Measurements from ENCODE around the gene RAD51B. TPM values are rescaled to one million over a fixed set of nuclear protein-coding genes. Genes with fewer than 3 reads are reported as not detected.

Gene RAD51B
- total and polyA plus RNA-seq, 2 donors (not counting 1 experiment from before 2014, with no cell fraction given), result 4.6 to 16.3 TPM

DNA sequence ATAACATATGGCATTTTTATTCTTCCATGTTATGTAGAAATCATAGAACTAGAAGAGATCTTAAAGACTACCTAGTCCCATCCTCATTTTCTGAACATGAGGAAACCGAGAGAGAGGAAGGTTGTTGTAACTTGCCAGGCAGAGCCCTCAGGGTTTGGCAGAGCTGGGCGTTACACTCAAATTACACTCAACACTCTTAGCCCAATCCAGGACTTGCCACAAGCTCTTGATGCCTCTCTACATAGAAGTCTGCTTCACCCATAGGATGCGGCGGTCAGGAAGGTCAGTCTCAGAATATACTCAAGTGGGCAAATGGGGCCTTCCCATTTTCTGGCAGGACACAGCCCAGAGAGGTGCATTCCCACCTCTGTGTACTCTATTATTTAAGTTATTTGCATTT, 765.2 kb downstream of the RAD51B start:
- Histone ChIP-seq H3K27ac (ENCODE audit: insufficient read depth, low read length) (no peak overlapping the region), H4K20me1 (ENCODE audit: control insufficient read depth, extremely low read depth, insufficient read depth, low read length) (no peaks in the 10 kb centered on the region), H2AFZ (ENCODE audit: low read length) (no peak overlapping the region), H3K27me3 (ENCODE audit: control insufficient read depth, insufficient read depth, low read length) (no peaks in the 10 kb centered on the region), H3K4me2 (ENCODE audit: extremely low read depth, insufficient read depth, low read length) (no peak overlapping the region), H3K9ac (ENCODE audit: insufficient read depth, low read length) (no peak overlapping the region), H3K4me3 (replicated peaks in 1 of 4; ENCODE audit: control extremely low read depth in 1 of 4, insufficient read depth in 1 of 4, low read depth in 3 of 4, low read length in 4 of 4) (no peak overlapping the region), H3K9me3 (ENCODE audit: control insufficient read depth, insufficient read depth, low read depth, low read length) (no peaks in the 10 kb centered on the region), H3K4me1 (ENCODE audit: control insufficient read depth, extremely low read depth, insufficient read depth, low read length) (peaks cover 11% of the 10 kb centered on the region), H3K79me2 (ENCODE audit: control insufficient read depth, insufficient read depth, low read length) (no peaks in the 10 kb centered on the region), H3K36me3 (ENCODE audit: control insufficient read depth, insufficient read depth, low read length) (no peaks in the 10 kb centered on the region)
- TF ChIP-seq CTCF (conservative IDR thresholded peaks at IDR 0.05 in 1 of 2, IDR thresholded peaks at IDR 0.05 in 1 of 2; ENCODE audit: low read depth in 1 of 2, low read length in 2 of 2), result no peak
- TF ChIP-seq EZH2 (IDR thresholded peaks at IDR 0.05; ENCODE audit: low read length, missing control alignments), result no peak
- no peak for DNase-seq (ENCODE audit: low read depth in 2 of 2)

DNA sequence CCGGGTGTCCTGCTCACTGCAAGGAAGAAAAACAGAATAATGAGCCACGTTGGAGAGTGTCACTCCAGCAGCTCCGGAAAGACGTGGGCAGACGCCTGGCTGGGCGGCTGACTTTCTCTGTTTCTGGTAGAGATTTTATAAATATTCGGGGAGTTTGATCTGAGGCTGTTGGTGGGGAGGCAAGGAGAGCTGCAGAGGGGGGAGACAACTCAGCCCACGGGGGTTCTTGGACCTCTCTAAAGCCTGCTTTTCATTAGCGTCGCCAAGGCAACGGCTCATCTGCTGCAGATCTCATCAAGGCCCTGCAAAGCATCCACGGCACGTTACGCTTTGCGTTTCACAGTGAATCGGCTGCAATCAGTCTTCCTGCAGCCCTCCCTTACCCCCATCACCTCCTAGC, 766.1 kb downstream of the RAD51B start:
- no peaks in the 10 kb centered on the region for H3K9me3 ChIP-seq (ENCODE audit: control insufficient read depth, insufficient read depth, low read depth, low read length)
- no peak for TF ChIP-seq CTCF (conservative IDR thresholded peaks at IDR 0.05 in 1 of 2, IDR thresholded peaks at IDR 0.05 in 1 of 2; ENCODE audit: low read depth in 1 of 2, low read length in 2 of 2)
- no peak for TF ChIP-seq EZH2 (IDR thresholded peaks at IDR 0.05; ENCODE audit: low read length, missing control alignments)
- peak overlapping the region; percentile 40 for H3K4me2 ChIP-seq (ENCODE audit: extremely low read depth, insufficient read depth, low read length)
- peak in 1 of 2 donors; percentile 23 for DNase-seq (ENCODE audit: low read depth in 2 of 2)
- no peak overlapping the region for H3K27ac ChIP-seq (ENCODE audit: insufficient read depth, low read length)
- peak overlapping the region; percentile 22 for H2AFZ ChIP-seq (ENCODE audit: low read length)
- no peaks in the 10 kb centered on the region for H3K27me3 ChIP-seq (ENCODE audit: control insufficient read depth, insufficient read depth, low read length)
- H3K36me3 ChIP-seq (ENCODE audit: control insufficient read depth, insufficient read depth, low read length), result no peaks in the 10 kb centered on the region
- peaks cover 17% of the 10 kb centered on the region for H3K4me1 ChIP-seq (ENCODE audit: control insufficient read depth, extremely low read depth, insufficient read depth, low read length)
- no peak overlapping the region for H3K4me3 ChIP-seq (replicated peaks in 1 of 4; ENCODE audit: control extremely low read depth in 1 of 4, insufficient read depth in 1 of 4, low read depth in 3 of 4, low read length in 4 of 4)
- H3K79me2 ChIP-seq (ENCODE audit: control insufficient read depth, insufficient read depth, low read length), result no peaks in the 10 kb centered on the region
- H3K9ac ChIP-seq (ENCODE audit: insufficient read depth, low read length), result no peak overlapping the region
- H4K20me1 ChIP-seq (ENCODE audit: control insufficient read depth, extremely low read depth, insufficient read depth, low read length), result no peaks in the 10 kb centered on the region

DNA sequence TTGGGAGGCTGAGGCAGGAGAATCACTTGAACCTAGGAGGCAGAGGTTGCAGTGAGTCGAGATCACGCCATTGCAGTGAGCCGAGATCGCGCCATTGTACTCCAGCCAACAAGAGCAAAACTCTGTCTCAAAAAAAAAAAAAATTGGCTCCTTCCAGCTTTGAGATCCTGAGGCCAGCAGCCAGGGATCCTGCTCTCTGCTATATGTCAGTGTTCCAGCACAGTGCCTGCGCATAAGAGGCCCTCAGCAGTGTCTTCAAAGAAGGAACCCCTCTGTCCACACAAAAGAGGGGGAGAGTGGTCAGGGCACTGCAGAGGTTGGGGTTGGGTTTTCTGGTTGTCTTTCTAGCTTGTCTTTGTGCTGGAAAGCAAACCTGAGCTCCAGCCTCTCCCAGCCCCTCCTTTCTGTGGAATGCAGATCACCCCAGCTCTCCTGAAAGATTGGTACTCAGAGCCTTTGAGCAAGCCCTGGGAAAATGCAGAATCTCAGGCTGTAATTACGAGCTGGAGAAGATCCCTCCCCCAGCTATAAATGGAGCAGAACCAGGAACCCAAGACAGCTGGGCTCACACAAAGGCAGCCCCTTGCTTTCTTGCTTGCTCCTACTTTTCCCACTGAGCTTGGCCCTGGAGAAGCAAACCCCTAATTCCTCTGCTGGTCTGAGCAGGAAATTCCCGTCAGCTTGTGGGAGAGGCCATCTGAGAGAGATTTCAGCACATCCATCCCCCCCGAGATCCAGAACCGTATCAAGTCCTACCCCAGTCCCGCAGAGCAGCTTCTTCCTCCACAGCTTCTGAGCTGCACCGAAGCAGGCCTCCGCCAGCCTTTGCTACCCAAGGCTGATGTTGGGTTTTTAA, 767.5 kb downstream of the RAD51B start:
- Histone ChIP-seq H3K9ac (ENCODE audit: insufficient read depth, low read length) (no peak overlapping the region), H3K4me1 (ENCODE audit: control insufficient read depth, extremely low read depth, insufficient read depth, low read length) (peaks cover 17% of the 10 kb centered on the region), H4K20me1 (ENCODE audit: control insufficient read depth, extremely low read depth, insufficient read depth, low read length) (no peaks in the 10 kb centered on the region), H3K27ac (ENCODE audit: insufficient read depth, low read length) (no peak overlapping the region), H3K36me3 (ENCODE audit: control insufficient read depth, insufficient read depth, low read length) (no peaks in the 10 kb centered on the region), H3K79me2 (ENCODE audit: control insufficient read depth, insufficient read depth, low read length) (no peaks in the 10 kb centered on the region), H3K27me3 (ENCODE audit: control insufficient read depth, insufficient read depth, low read length) (no peaks in the 10 kb centered on the region), H3K9me3 (ENCODE audit: control insufficient read depth, insufficient read depth, low read depth, low read length) (no peaks in the 10 kb centered on the region), H3K4me2 (ENCODE audit: extremely low read depth, insufficient read depth, low read length) (no peak overlapping the region), H2AFZ (ENCODE audit: low read length) (no peak overlapping the region), H3K4me3 (replicated peaks in 1 of 4; ENCODE audit: control extremely low read depth in 1 of 4, insufficient read depth in 1 of 4, low read depth in 3 of 4, low read length in 4 of 4) (no peak overlapping the region)
- TF ChIP-seq CTCF (conservative IDR thresholded peaks at IDR 0.05 in 1 of 2, IDR thresholded peaks at IDR 0.05 in 1 of 2; ENCODE audit: low read depth in 1 of 2, low read length in 2 of 2) (no peak), EZH2 (IDR thresholded peaks at IDR 0.05; ENCODE audit: low read length, missing control alignments) (no peak)
- DNase-seq (ENCODE audit: low read depth in 2 of 2), result peak in 1 of 2 donors; percentile 25
